HG03469 (cell line): ENCODE measurements around the gene INKA2.

Experiments
- ATAC-seq: cut with Tn5 transposase; IDR thresholded peaks from one replicate; pipeline ENCODE4 v1.9.1; 2021; ENCODE audit warnings: mild to moderate bottlenecking, moderate library complexity, moderate number of reproducible peaks; ENCODE audit not compliant: unreplicated experiment

The INKA2 gene

GRCh38 chr1:111734426-111734825, 4.8 kb downstream of the INKA2 start:
- no peak for ATAC-seq

GRCh38 chr1:111733992-111734341, 5.2 kb downstream of the INKA2 start:
- no peak for ATAC-seq

GRCh38 chr1:111733183-111733991, 5.8 kb downstream of the INKA2 start:
- ATAC-seq: no peak

GRCh38 chr1:111732718-111733117, 6.5 kb downstream of the INKA2 start:
- ATAC-seq: no peak

- no peak for ATAC-seq
Measured at GRCh38 chr1:111731956-111732355, 7.2 kb downstream of the INKA2 start.

- ATAC-seq: no peak
Measured at GRCh38 chr1:111730706-111731105, 8.5 kb downstream of the INKA2 start.

- no peak for ATAC-seq
Measured at GRCh38 chr1:111729946-111730681, 9.1 kb downstream of the INKA2 start.

- ATAC-seq: no peak
Measured at GRCh38 chr1:111729271-111729921, 9.8 kb downstream of the INKA2 start.

- no peak for ATAC-seq
Measured at GRCh38 chr1:111727056-111727455, 12.1 kb downstream of the INKA2 start.

GRCh38 chr1:111725192-111725591, 14.0 kb downstream of the INKA2 start:
- ATAC-seq: no peak

GRCh38 chr1:111723871-111724270, 15.3 kb downstream of the INKA2 start:
- no peak for ATAC-seq

- no peak for ATAC-seq
Measured at GRCh38 chr1:111723091-111723806, 15.9 kb downstream of the INKA2 start.

GRCh38 chr1:111720977-111721786, 18.0 kb downstream of the INKA2 start:
- ATAC-seq: no peak

- ATAC-seq: no peak
Measured at GRCh38 chr1:111720274-111720976, 18.8 kb downstream of the INKA2 start.

- ATAC-seq: no peak
Measured at GRCh38 chr1:111719674-111720132, 19.5 kb downstream of the INKA2 start.

GRCh38 chr1:111719135-111719534, 20.1 kb downstream of the INKA2 start:
- ATAC-seq: no peak

- ATAC-seq: no peak
Measured at GRCh38 chr1:111717450-111717849, 21.7 kb downstream of the INKA2 start.

GRCh38 chr1:111716333-111716732, 22.9 kb downstream of the INKA2 start:
- no peak for ATAC-seq

- ATAC-seq: no peak
Measured at GRCh38 chr1:111709986-111710385, 29.2 kb downstream of the INKA2 start.

- no peak for ATAC-seq
Measured at GRCh38 chr1:111707906-111708305, 31.3 kb downstream of the INKA2 start.
